ENCODE measurements around the gene PDGFRB.

DNA sequence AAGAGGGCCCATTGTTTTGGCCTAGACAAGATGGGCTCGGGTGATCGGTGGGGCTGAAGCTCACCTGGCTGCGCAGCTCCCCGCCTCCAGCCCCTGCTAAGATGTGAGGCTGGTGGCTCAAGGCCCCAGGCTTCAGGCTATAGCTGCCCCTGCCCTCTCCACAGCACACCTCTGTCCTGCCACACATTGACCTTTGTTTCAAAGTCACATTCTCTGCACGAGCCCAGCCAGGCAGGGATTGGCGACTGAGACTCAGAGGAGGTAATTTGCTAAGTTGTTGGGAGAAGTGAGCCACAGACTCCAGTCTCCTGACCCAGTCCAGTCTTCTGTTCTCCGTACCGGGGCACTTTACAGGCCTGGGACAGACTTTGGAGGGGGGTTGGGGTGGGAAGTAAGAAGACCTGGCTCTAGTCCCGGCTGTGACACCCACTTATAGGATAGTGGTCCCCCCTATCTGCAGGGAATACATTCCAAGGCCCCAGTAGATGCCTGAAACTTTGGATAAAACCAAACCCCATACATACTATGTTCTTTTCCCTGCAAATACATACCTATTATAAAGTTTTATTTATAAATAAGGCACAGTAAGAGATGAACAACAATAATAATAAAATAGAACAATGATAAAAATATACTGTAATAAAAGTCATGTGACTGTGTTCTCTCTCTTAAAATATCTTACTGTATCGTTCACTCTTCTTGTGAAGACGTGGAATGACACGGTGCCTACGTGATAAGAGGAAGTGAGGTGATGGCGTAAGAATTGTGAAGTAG lies 13.3 kb downstream of the PDGFRB start:
- TF ChIP-seq EP300 (conservative IDR thresholded peaks at IDR 0.05; ENCODE audit: poor library complexity, severe bottlenecking) = no peak
- no peak for TF ChIP-seq EZH2 (IDR thresholded peaks at IDR 0.05; ENCODE audit: borderline replicate concordance, insufficient read depth, low read length, poor library complexity, severe bottlenecking)
- no peak for TF ChIP-seq POLR2AphosphoS5 (IDR thresholded peaks at IDR 0.05)
- TF ChIP-seq, protein P1, sequence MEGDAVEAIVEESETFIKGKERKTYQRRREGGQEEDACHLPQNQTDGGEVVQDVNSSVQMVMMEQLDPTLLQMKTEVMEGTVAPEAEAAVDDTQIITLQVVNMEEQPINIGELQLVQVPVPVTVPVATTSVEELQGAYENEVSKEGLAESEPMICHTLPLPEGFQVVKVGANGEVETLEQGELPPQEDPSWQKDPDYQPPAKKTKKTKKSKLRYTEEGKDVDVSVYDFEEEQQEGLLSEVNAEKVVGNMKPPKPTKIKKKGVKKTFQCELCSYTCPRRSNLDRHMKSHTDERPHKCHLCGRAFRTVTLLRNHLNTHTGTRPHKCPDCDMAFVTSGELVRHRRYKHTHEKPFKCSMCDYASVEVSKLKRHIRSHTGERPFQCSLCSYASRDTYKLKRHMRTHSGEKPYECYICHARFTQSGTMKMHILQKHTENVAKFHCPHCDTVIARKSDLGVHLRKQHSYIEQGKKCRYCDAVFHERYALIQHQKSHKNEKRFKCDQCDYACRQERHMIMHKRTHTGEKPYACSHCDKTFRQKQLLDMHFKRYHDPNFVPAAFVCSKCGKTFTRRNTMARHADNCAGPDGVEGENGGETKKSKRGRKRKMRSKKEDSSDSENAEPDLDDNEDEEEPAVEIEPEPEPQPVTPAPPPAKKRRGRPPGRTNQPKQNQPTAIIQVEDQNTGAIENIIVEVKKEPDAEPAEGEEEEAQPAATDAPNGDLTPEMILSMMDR (IDR thresholded peaks at IDR 0.05; ENCODE audit: poor library complexity, severe bottlenecking) = no peak
- TF ChIP-seq, protein P2, sequence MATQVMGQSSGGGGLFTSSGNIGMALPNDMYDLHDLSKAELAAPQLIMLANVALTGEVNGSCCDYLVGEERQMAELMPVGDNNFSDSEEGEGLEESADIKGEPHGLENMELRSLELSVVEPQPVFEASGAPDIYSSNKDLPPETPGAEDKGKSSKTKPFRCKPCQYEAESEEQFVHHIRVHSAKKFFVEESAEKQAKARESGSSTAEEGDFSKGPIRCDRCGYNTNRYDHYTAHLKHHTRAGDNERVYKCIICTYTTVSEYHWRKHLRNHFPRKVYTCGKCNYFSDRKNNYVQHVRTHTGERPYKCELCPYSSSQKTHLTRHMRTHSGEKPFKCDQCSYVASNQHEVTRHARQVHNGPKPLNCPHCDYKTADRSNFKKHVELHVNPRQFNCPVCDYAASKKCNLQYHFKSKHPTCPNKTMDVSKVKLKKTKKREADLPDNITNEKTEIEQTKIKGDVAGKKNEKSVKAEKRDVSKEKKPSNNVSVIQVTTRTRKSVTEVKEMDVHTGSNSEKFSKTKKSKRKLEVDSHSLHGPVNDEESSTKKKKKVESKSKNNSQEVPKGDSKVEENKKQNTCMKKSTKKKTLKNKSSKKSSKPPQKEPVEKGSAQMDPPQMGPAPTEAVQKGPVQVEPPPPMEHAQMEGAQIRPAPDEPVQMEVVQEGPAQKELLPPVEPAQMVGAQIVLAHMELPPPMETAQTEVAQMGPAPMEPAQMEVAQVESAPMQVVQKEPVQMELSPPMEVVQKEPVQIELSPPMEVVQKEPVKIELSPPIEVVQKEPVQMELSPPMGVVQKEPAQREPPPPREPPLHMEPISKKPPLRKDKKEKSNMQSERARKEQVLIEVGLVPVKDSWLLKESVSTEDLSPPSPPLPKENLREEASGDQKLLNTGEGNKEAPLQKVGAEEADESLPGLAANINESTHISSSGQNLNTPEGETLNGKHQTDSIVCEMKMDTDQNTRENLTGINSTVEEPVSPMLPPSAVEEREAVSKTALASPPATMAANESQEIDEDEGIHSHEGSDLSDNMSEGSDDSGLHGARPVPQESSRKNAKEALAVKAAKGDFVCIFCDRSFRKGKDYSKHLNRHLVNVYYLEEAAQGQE (IDR thresholded peaks at IDR 0.05; ENCODE audit: borderline replicate concordance) = no peak
- TF ChIP-seq RAD21 (conservative IDR thresholded peaks at IDR 0.05) = no peak
- TF ChIP-seq SMC3 (conservative IDR thresholded peaks at IDR 0.05; ENCODE audit: poor library complexity) = no peak
- no peak for TF ChIP-seq TAF1 (IDR thresholded peaks at IDR 0.05; ENCODE audit: low read depth)
- no peak for TF ChIP-seq MXI1 (conservative IDR thresholded peaks at IDR 0.05; ENCODE audit: poor library complexity, severe bottlenecking)

All from neural cell (in vitro differentiated cells).